Fibroblast of the conjunctiva (primary cell): ENCODE results near the gene C1QTNF5.

ENCODE experiments used
- DNase-seq: peaks from one replicate; pipeline ENCODE4 v3.0.0-alpha.2; 2010; ENCODE audit warnings: low read depth

Gene C1QTNF5

GRCh38 chr11:119317592-119318239, 23.0 kb downstream of the C1QTNF5 start:
- no peak for DNase-seq

- DNase-seq, result no peak
Observed at GRCh38 chr11:119316729-119317591, 23.7 kb downstream of the C1QTNF5 start, which contains the start of gene MCAM. Gene MCAM, minus strand, starts transcription at chr11:119317130. Its CDS starts 29 bp downstream, at chr11:119317101.

GRCh38 chr11:119316016-119316728, 24.5 kb downstream of the C1QTNF5 start:
- DNase-seq, result no peak

DNA sequence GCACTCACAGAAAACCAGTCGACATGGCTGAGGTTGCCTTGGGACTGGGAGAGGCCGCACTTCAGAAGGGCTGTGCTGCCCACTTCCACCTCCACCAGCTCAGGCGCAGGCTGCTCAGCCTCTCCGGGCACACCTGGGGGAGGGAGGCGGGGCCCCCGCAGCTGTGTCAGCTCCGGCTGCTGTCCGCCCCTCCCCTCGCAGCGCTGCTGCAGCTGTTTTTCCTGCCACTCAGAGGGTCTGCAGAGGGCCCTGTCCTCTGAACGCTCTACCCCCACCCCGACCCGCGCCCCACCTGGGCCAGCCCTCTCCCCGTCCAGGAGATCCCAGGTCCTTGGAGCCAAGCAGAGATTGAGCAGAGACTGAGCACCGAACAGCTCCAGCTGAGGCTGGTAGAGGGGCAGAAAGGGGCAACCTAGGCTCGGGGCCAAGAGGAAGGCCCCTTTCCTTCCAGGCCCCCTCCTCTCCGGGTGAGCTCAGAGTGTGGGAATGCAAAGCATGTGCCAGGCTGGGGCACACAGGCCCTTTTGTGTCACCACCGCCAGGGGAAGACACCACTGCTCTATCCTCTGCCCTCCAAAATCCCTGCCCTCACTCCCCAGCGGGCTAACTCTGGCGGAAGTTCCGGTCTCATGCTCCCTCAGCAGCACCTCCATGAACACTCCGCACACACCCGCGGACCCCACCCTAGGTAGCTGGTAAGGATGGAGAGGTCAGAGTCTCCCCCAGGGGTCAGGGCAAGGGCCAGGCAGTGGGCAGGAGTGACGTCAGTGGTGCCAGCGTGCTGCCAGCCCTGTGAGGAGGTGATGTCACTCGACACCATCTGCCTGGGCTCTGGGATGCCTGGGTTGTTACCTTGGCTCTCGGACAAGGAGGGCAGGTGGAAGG, 25.3 kb downstream of the C1QTNF5 start:
- DNase-seq, result no peak

GRCh38 chr11:119314726-119315125, 26.0 kb downstream of the C1QTNF5 start:
- DNase-seq, result no peak

DNA sequence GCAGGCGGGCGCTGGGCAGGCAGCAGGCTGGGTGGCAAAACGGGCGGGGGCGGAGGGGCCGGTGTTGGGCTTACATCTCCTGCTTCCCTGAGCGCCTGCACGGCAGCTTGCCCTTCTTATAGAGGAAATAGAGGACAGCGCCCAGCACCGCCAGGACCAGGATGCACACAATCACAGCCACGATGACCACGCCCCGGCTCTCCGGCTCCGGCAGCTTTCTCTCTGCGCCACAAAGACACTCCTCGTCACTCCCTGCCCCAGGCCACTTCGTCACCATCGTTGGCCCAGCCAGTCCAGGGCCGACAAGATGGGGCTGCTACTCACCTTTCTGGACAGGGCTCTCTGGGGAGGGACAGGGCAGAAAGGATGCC, 30.0 kb downstream of the C1QTNF5 start:
- no peak for DNase-seq

GRCh38 chr11:119309953-119310681, 30.6 kb downstream of the C1QTNF5 start:
- DNase-seq, result no peak

- no peak for DNase-seq
Observed at GRCh38 chr11:119309411-119309810, 31.3 kb downstream of the C1QTNF5 start.

- no peak for DNase-seq
Observed at GRCh38 chr11:119307974-119308373, 32.7 kb downstream of the C1QTNF5 start.

- DNase-seq, result no peak
Observed at GRCh38 chr11:119307219-119307618, 33.5 kb downstream of the C1QTNF5 start.

DNA sequence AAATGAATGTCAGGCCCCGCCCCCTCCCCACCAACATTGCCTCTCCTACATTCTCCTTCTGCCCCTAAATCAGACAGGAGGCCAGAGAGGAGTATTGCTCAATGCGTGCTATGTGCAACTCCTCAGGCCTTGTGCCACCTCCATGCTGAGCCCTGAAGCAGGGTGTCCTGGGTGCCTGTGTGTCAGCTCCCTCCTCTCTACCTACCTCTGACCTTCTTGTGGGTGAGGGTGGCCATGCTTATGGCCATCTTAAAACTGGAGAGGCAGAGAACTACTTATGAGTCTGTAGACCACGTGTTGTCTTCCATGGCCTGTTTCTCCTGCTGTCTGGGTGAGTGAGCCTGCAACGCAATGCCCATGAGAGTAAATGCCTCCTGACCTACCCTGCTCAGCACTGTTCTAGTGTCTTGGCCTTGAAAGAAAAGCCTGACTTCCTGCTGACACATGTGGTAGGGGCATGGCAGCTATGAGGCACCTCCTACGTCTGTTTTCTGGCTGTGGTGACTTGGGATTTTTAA, 34.3 kb downstream of the C1QTNF5 start:
- DNase-seq, result peak; percentile 23

DNA sequence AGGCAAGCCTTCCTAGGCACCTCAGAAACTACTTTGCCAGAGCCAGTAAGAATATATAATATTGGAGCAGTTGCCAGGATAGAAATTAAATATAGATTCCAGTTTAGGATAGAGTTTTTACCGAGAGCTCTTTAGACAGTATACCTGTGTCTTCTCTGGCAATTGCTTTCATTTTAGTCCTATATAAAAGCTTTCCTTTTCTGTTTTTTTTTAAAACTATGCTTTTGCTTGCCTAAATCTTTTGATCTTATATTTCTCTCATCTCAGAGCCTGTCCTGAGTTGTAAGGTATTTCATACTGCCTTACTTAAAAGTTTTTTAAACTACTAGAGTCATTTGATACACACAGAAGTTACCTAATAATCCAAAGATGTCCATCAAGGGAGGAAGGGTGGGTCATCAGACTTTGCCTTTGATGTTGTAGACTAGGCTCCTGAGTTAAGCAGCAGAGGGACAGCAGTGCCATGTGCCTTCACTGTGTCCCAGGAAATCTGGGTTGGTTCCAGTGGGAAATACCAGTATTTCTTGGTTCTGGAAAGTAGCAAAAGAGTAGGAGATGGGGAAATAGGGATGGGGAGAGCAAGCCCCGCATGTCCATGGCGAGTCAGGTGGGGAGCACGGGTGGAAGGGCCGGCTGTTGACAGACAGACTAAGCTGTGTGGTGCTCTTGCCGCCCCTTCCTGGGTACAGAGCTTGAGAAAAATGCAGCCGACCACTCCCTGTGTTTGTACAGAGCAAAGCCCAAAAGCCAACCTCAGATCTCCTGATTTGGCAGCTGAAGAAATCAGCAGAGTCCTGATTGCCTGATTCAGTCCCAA, 34.9 kb downstream of the C1QTNF5 start:
- no peak for DNase-seq

- DNase-seq, result no peak
Observed at GRCh38 chr11:119303227-119303718, 37.4 kb downstream of the C1QTNF5 start.

- no peak for DNase-seq
Observed at GRCh38 chr11:119300198-119300964, 40.3 kb downstream of the C1QTNF5 start.

GRCh38 chr11:119299416-119299815, 41.3 kb downstream of the C1QTNF5 start:
- DNase-seq, result no peak

- no peak for DNase-seq
Observed at GRCh38 chr11:119298726-119299125, 42.0 kb downstream of the C1QTNF5 start.

DNA sequence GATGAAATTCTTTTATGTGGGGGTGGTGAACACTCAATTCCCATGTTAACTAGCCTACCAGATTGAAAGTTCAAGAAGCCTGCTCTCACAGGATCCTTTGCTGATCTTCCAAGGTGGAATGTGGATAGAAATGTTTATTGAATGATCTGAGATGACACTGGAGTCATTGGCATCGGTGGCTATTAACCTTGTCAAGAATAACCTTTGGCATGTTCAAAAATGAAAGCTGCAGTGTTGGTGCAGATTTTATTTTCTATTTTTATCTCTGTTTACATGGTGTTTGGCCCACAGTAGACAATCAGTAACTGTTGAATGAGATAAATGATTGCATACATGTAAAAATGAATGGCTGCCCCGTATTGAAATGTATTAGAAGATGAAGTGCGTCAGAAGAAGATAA, 42.7 kb downstream of the C1QTNF5 start:
- DNase-seq, result no peak

DNA sequence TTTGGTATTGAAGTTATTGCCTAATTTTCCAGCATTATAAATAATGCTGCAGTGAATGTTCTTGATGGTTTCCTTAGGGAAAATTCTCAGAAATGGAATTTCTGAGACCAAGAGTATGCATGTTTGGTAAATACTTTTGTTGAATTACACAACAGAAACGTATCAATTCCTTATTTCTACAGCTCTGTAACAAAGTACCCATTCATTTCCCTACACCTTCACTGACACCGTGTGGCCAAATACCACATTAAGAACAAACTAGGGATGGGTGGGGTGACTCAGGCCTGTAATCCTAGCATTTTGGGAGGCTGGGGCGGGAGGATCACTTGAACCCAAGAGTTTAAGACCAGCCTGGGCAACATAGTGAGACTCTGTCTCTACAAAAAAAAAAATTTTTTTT, 45.5 kb downstream of the C1QTNF5 start:
- DNase-seq, result no peak

GRCh38 chr11:119293461-119293860, 47.2 kb downstream of the C1QTNF5 start:
- no peak for DNase-seq
